ENCODE data around the gene RNF151.

DNA sequence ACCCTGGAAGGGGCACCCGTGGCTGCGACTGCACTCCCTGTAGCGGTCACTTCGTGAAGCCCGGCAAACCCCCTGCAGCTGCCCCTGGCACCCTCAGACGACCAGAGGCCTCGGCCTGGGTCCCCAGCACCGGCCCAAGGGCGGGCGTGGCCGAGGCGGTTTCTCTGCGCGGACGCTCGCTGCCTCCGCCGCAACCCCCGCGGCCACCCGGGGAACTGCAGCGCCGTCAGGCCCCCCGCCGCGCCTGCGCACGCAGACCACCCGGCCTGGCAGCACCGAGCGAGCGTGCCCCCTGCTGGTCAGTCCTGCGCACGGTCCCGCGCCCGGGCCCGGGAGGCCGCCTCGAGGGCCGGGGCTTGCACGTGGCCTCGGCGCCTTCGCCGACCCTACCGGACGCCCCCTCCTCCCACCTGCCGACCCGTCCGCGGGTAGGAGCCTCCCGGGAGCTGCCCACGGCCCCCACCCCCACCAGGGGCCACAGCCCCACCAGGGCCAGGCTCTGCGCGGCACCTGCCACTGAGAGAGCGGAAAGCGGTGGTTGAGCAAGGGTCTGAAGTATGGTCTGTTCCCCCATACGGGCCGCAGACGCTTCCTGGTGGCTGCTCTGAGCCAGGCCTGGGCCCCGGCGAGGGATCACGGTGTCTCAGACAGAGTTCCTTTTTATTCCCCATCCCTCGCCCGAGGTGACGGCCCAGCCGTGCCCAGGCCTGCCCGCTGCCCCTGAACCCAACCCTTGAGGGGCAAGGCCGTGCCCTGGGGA is 36.9 kb upstream of the RNF151 start:
- TF ChIP-seq GATA3 (IDR thresholded peaks at IDR 0.05; ENCODE audit: low read depth, low read length): no peak
- TF ChIP-seq GATA2 (IDR thresholded peaks at IDR 0.05; ENCODE audit: low read depth, low read length): no peak
